ENCODE results near the gene MAP2K1. TPM values are rescaled to one million over a fixed set of nuclear protein-coding genes. Genes with fewer than 3 reads are reported as not detected.
A peak's percentile ranks its signal among the peaks of the same experiment; 100 is the strongest.

The MAP2K1 gene
- total RNA-seq, 1 donor from 2014 or later = 66.5 TPM

DNA sequence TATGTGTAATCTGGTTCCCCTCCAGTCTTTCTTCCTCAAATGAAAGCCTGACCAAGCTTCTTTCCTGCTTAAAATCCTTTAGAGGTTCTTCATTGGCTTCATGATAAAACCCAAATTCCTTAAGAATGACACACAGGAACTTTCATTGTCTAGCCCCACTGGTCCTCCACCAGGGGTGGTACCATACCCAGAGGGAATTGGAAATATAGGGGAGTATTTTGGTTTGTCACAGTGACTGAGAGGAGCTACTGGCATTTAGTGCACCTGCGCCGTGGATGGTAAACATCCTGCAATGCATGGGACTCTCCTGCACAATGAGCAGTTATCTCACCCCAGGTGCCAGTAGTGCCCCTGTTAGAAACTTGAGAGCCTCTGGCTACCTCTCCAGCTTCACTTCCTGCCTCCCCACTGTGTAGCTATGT, 129.2 kb downstream of the MAP2K1 start:
- peak overlapping the region; percentile 39 for H3K4me2 ChIP-seq (ENCODE audit: low read length)
- no peak overlapping the region for H2AFZ ChIP-seq (ENCODE audit: low read depth, low read length)
- H4K20me1 ChIP-seq (ENCODE audit: insufficient read depth, low read length) = no peaks in the 10 kb centered on the region
- Mint-ChIP-seq H3K27me3 (ENCODE audit: low read depth, unreplicated experiment) (no peaks in the 10 kb centered on the region), H3K27ac (ENCODE audit: unreplicated experiment) (no peak overlapping the region), H3K4me1 (ENCODE audit: low read depth, unreplicated experiment) (peaks cover 6% of the 10 kb centered on the region), H3K9me3 (ENCODE audit: unreplicated experiment) (no peaks in the 10 kb centered on the region), H3K4me3 (ENCODE audit: unreplicated experiment) (no peak overlapping the region), H3K36me3 (ENCODE audit: low read depth, unreplicated experiment) (no peaks in the 10 kb centered on the region)
- H3K9me3 ChIP-seq (ENCODE audit: insufficient read depth, low read depth, low read length) = no peaks in the 10 kb centered on the region
- peaks cover 11% of the 10 kb centered on the region for H3K36me3 ChIP-seq (ENCODE audit: insufficient read depth, low read length)
- FAIRE-seq = no peak
- H3K27me3 ChIP-seq (ENCODE audit: insufficient read depth, low read length) = no peaks in the 10 kb centered on the region
- no peaks in the 10 kb centered on the region for H3K79me2 ChIP-seq (ENCODE audit: insufficient read depth, low read length)
- H3K4me1 ChIP-seq (ENCODE audit: insufficient read depth, low read length) = peaks cover 9% of the 10 kb centered on the region
- no peak for DNase-seq (ENCODE audit: low read depth)
- H3K4me3 ChIP-seq (ENCODE audit: insufficient read depth, low read depth, low read length) = no peak overlapping the region
- no peak for TF ChIP-seq EZH2 (IDR thresholded peaks at IDR 0.05; ENCODE audit: insufficient read depth, low read length)
- TF ChIP-seq, protein P1, sequence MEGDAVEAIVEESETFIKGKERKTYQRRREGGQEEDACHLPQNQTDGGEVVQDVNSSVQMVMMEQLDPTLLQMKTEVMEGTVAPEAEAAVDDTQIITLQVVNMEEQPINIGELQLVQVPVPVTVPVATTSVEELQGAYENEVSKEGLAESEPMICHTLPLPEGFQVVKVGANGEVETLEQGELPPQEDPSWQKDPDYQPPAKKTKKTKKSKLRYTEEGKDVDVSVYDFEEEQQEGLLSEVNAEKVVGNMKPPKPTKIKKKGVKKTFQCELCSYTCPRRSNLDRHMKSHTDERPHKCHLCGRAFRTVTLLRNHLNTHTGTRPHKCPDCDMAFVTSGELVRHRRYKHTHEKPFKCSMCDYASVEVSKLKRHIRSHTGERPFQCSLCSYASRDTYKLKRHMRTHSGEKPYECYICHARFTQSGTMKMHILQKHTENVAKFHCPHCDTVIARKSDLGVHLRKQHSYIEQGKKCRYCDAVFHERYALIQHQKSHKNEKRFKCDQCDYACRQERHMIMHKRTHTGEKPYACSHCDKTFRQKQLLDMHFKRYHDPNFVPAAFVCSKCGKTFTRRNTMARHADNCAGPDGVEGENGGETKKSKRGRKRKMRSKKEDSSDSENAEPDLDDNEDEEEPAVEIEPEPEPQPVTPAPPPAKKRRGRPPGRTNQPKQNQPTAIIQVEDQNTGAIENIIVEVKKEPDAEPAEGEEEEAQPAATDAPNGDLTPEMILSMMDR (IDR thresholded peaks at IDR 0.05; ENCODE audit: insufficient read depth, low read depth, low read length) = no peak
- H3K9ac ChIP-seq (ENCODE audit: low read length) = no peak overlapping the region
- H3K27ac ChIP-seq (ENCODE audit: low read depth, low read length) = no peak overlapping the region

DNA sequence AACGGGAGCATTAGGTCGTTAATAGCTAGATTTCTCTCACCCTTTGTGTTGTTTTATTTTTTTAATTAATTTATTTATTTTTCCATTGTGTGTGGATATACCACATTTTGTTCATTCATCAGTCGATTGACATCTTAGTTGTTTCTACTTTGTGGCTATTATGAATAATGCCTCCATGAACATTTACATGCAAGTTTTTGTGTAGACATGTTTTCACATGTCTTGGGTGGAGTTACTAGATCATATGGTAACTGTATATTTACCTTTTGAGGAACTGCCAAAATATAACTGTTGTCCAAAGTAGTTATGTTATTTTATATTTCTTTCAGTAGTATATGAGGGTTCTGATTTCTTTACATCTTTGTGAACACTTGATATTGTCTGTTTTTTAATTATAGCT, 137.2 kb downstream of the MAP2K1 start:
- TF ChIP-seq EZH2 (IDR thresholded peaks at IDR 0.05; ENCODE audit: insufficient read depth, low read length) = no peak
- TF ChIP-seq, protein P1 (IDR thresholded peaks at IDR 0.05; ENCODE audit: insufficient read depth, low read depth, low read length) = no peak
- H3K36me3 ChIP-seq (ENCODE audit: insufficient read depth, low read length) = peaks cover 11% of the 10 kb centered on the region
- H3K9me3 Mint-ChIP-seq (ENCODE audit: unreplicated experiment) = no peaks in the 10 kb centered on the region
- no peak overlapping the region for H2AFZ ChIP-seq (ENCODE audit: low read depth, low read length)
- H3K4me1 Mint-ChIP-seq (ENCODE audit: low read depth, unreplicated experiment) = no peaks in the 10 kb centered on the region
- no peak overlapping the region for H3K4me3 ChIP-seq (ENCODE audit: insufficient read depth, low read depth, low read length)
- no peak overlapping the region for H3K4me3 Mint-ChIP-seq (ENCODE audit: unreplicated experiment)
- FAIRE-seq = no peak
- no peaks in the 10 kb centered on the region for H3K27me3 ChIP-seq (ENCODE audit: insufficient read depth, low read length)
- no peaks in the 10 kb centered on the region for H3K79me2 ChIP-seq (ENCODE audit: insufficient read depth, low read length)
- no peak for DNase-seq (ENCODE audit: low read depth)
- no peaks in the 10 kb centered on the region for H3K9me3 ChIP-seq (ENCODE audit: insufficient read depth, low read depth, low read length)
- H3K27me3 Mint-ChIP-seq (ENCODE audit: low read depth, unreplicated experiment) = no peaks in the 10 kb centered on the region
- H3K9ac ChIP-seq (ENCODE audit: low read length) = no peak overlapping the region
- peaks cover 2% of the 10 kb centered on the region for H3K36me3 Mint-ChIP-seq (ENCODE audit: low read depth, unreplicated experiment)
- no peak overlapping the region for H3K27ac Mint-ChIP-seq (ENCODE audit: unreplicated experiment)
- no peak overlapping the region for H3K27ac ChIP-seq (ENCODE audit: low read depth, low read length)
- H3K4me2 ChIP-seq (ENCODE audit: low read length) = no peak overlapping the region
- no peaks in the 10 kb centered on the region for H4K20me1 ChIP-seq (ENCODE audit: insufficient read depth, low read length)
- H3K4me1 ChIP-seq (ENCODE audit: insufficient read depth, low read length) = no peaks in the 10 kb centered on the region

GRCh38 chr15:66524838-66525237, 138.1 kb downstream of the MAP2K1 start:
- Histone ChIP-seq H3K4me2 (ENCODE audit: low read length) (no peak overlapping the region), H3K4me1 (ENCODE audit: insufficient read depth, low read length) (no peaks in the 10 kb centered on the region), H3K4me3 (ENCODE audit: insufficient read depth, low read depth, low read length) (no peak overlapping the region), H3K27me3 (ENCODE audit: insufficient read depth, low read length) (no peaks in the 10 kb centered on the region), H3K36me3 (ENCODE audit: insufficient read depth, low read length) (peaks cover 16% of the 10 kb centered on the region), H3K27ac (ENCODE audit: low read depth, low read length) (no peak overlapping the region), H3K9ac (ENCODE audit: low read length) (no peak overlapping the region), H4K20me1 (ENCODE audit: insufficient read depth, low read length) (no peaks in the 10 kb centered on the region), H3K9me3 (ENCODE audit: insufficient read depth, low read depth, low read length) (no peaks in the 10 kb centered on the region), H2AFZ (ENCODE audit: low read depth, low read length) (no peak overlapping the region), H3K79me2 (ENCODE audit: insufficient read depth, low read length) (no peaks in the 10 kb centered on the region)
- Mint-ChIP-seq H3K4me3 (ENCODE audit: unreplicated experiment) (no peak overlapping the region), H3K27ac (ENCODE audit: unreplicated experiment) (no peak overlapping the region), H3K4me1 (ENCODE audit: low read depth, unreplicated experiment) (no peaks in the 10 kb centered on the region), H3K9me3 (ENCODE audit: unreplicated experiment) (no peaks in the 10 kb centered on the region), H3K27me3 (ENCODE audit: low read depth, unreplicated experiment) (no peaks in the 10 kb centered on the region), H3K36me3 (ENCODE audit: low read depth, unreplicated experiment) (peaks cover 2% of the 10 kb centered on the region)
- FAIRE-seq (no peak), DNase-seq (ENCODE audit: low read depth) (no peak)
- TF ChIP-seq EZH2 (IDR thresholded peaks at IDR 0.05; ENCODE audit: insufficient read depth, low read length) = no peak
- TF ChIP-seq, protein P1 (IDR thresholded peaks at IDR 0.05; ENCODE audit: insufficient read depth, low read depth, low read length) = no peak
